Endothelial cell of umbilical vein (primary cell): ENCODE data around the gene SLC1A7. TPM values are rescaled to one million over a fixed set of nuclear protein-coding genes. Genes with fewer than 3 reads are reported as not detected.

Source experiments
- BruUV-seq: library from RNA; stranded (reverse); fragments of 400-500 nt; replicated peaks from 2 replicates; lab custom pipeline; 2021; lab: Mats Ljungman, UMichigan
- CTCF ChIA-PET: fragments of 300-600, 350-600 bp; sonication (Branson Sonifier 250); formaldehyde crosslinking; loops from one replicate; lab custom pipeline; 2021; ENCODE audit warnings: antibody characterized with exemption, inconsistent platforms; lab: Charles Lee
- POLR2A ChIA-PET: fragments of 300-600, 350-600 bp; sonication (Branson Sonifier 250); formaldehyde crosslinking; loops from one replicate; lab custom pipeline; 2021; ENCODE audit warnings: antibody characterized with exemption, inconsistent platforms; lab: Charles Lee
- DNase-seq: peaks from one replicate; pipeline ENCODE4 v3.0.0-alpha.2; 2011; ENCODE audit warnings: low read depth, low spot score
- FAIRE-seq: peaks from 2 replicates; lab custom pipeline; 2011; peaks lifted over from hg19 to GRCh38; lab: Jason Lieb, UNC
- H2AFZ ChIP-seq: 2 replicates; pipeline ENCODE4 v1.6.0; 2012; ENCODE audit warnings: low read depth, low read length, control low read depth, inconsistent platforms
- H3K27ac ChIP-seq: 2 replicates; pipeline ENCODE4 v1.5.1; 2011; ENCODE audit warnings: low read depth, mild to moderate bottlenecking, control low read depth, low read length, moderate library complexity; ENCODE audit not compliant: insufficient read depth
- H3K27me3 ChIP-seq, 2 experiments: 2 replicates each; pipeline versions ENCODE4 v1.6.0 to v1.6.1; 2011; ENCODE audit warnings: low read length in 2 of 2, mixed read lengths in 1 of 2; ENCODE audit not compliant: control insufficient read depth in 2 of 2, insufficient read depth in 2 of 2
- H3K36me3 ChIP-seq, 2 experiments: 2 replicates in 1 of 2; 3 replicates in 1 of 2; pipeline ENCODE4 v1.5.1; 2011; ENCODE audit warnings: low read length in 2 of 2, mild to moderate bottlenecking in 1 of 2, moderate library complexity in 1 of 2; ENCODE audit not compliant: control insufficient read depth in 2 of 2, insufficient read depth in 2 of 2; ENCODE audit errors: extremely low read depth in 1 of 2
- H3K4me1 ChIP-seq: 3 replicates; pipeline ENCODE4 v1.5.1; 2011; ENCODE audit warnings: mild to moderate bottlenecking, low read length; ENCODE audit not compliant: control insufficient read depth, insufficient read depth; ENCODE audit errors: extremely low read depth
- H3K4me2 ChIP-seq: 2 replicates; pipeline ENCODE4 v1.6.1; 2011; ENCODE audit warnings: low read length, control low read depth, mixed read lengths; ENCODE audit not compliant: insufficient read depth
- H3K4me3 ChIP-seq, 3 experiments: fragments of 200-600 bp in 1 of 3; sonication (generic), shearing (Covaris generic) in 1 of 3; replicated peaks in 1 of 3; 2 replicates each; pipeline ENCODE4 v1.5.1; 2011 to 2016; ENCODE audit warnings: control low read depth in 3 of 3, low read length in 3 of 3, mild to moderate bottlenecking in 2 of 3, inconsistent platforms in 1 of 3, low read depth in 1 of 3, moderate library complexity in 1 of 3; ENCODE audit not compliant: insufficient read depth in 1 of 3
- H3K79me2 ChIP-seq: 2 replicates; pipeline ENCODE4 v1.6.0; 2012; ENCODE audit warnings: low read length, inconsistent platforms; ENCODE audit not compliant: control insufficient read depth, insufficient read depth
- H3K9ac ChIP-seq: replicated peaks from 2 replicates; pipeline ENCODE3; 2011; ENCODE audit warnings: low read length, control low read depth; ENCODE audit not compliant: insufficient read depth; ENCODE audit errors: extremely low read depth
- H3K9me1 ChIP-seq: replicated peaks from 3 replicates; pipeline ENCODE4 v1.6.0; 2011; ENCODE audit warnings: mild to moderate bottlenecking, low read length; ENCODE audit not compliant: control insufficient read depth, insufficient read depth; ENCODE audit errors: extremely low read depth
- H3K9me3 ChIP-seq: replicated peaks from 2 replicates; pipeline ENCODE4 v1.5.1; 2012; ENCODE audit warnings: low read length, inconsistent platforms; ENCODE audit not compliant: control insufficient read depth, insufficient read depth
- H4K20me1 ChIP-seq: replicated peaks from 2 replicates; pipeline ENCODE3; 2011; ENCODE audit warnings: mild to moderate bottlenecking, low read length; ENCODE audit not compliant: control insufficient read depth, insufficient read depth; ENCODE audit errors: extremely low read depth
- CTCF ChIP-seq, 2 donors: IDR thresholded peaks; 1 replicate in 1 of 2; 2 replicates in 1 of 2; pipeline ENCODE4 v1.5.1; 2011; ENCODE audit warnings: low read length in 2 of 2, mild to moderate bottlenecking in 2 of 2, moderate library complexity in 2 of 2, control low read depth in 1 of 2, inconsistent platforms in 1 of 2, low read depth in 1 of 2; ENCODE audit not compliant: insufficient read depth in 1 of 2; ENCODE audit errors: extremely low read depth in 1 of 2
- EZH2 ChIP-seq: IDR thresholded peaks from 2 replicates; pipeline ENCODE4 v1.6.1; 2012; ENCODE audit warnings: borderline replicate concordance, low read depth, mild to moderate bottlenecking, moderate library complexity, low read length, inconsistent platforms; ENCODE audit not compliant: severe bottlenecking
- FOS ChIP-seq: IDR thresholded peaks from 2 replicates; pipeline ENCODE4 v1.6.1; 2011; ENCODE audit warnings: mild to moderate bottlenecking, low read length, moderate library complexity, borderline replicate concordance; ENCODE audit not compliant: insufficient read depth
- GATA2 ChIP-seq: IDR thresholded peaks from 2 replicates; pipeline ENCODE4 v1.7.0; 2011; ENCODE audit warnings: low read depth, mild to moderate bottlenecking, moderate library complexity, mixed read lengths, low read length; ENCODE audit not compliant: insufficient read length, insufficient read depth
- dilution Hi-C: fragments of 300-500 bp; cut with MboI; formaldehyde crosslinking; loops from one replicate; pipeline ENCODE4 v1.15.0; 2019; ENCODE audit warnings: low sequenced_read_pairs; ENCODE audit not compliant: extremely low pct_ligation_motif_present
- intact Hi-C: fragments of 100-400 bp; cut with micrococcal nuclease; formaldehyde crosslinking; loops from one replicate; pipeline ENCODE4 v1.10.0; 2022
- polyA plus RNA-seq, 4 experiments: library from polyadenylated mRNA; depleted of rRNA in 3 of 4; stranded (reverse) in 3 of 4; unstranded in 1 of 4; fragments of >200 nt; gene quantifications; 2 replicates each; pipeline versions ENCODE4 v1.2.1 to v1.2.3, GENCODE V29; 2011 to 2012; ENCODE audit warnings: missing spikeins in 1 of 4
- total RNA-seq: library from RNA; stranded (reverse); gene quantifications from 2 replicates; pipeline ENCODE4 v1.2.3, GENCODE V29; 2021

Gene SLC1A7
- total and polyA plus RNA-seq, 2 donors (not counting 3 experiments of a cell fraction or from before 2014, with no cell fraction given): not detected

DNA sequence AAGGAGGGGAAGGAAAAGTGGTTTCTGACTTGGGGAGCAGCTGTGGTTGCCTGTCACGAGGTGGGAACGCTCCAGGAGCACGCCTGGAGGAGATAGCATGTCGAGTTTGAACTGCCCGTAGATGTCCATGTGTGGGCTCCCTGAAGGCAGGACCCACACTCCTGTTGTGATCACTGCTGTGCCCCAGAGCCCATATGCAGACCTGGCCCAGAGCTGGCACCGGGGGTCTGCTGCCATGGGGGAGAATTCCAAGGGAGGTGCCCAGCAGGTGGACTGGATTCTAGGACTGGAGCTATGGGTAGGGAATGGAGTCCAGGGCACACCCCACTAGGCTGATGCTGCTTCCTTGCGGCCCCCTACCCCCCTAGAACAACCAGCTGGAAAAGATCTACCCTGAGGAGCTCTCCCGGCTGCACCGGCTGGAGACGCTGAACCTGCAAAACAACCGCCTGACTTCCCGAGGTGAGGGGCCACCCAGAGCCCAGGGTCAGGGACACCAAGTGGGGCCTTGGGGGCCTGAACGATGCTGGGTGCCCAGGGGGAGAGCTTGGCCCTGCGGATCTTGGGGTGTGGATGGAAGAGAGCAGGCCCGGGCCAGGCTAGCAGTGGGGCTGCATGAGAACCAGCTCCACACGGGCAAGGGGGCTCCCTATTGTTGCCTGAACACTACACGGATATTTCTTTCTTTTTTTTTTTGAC is 71.1 kb downstream of the SLC1A7 start:
- H3K4me2 ChIP-seq: no peak overlapping the region
- no peaks in the 10 kb centered on the region for H3K4me1 ChIP-seq
- no peak for TF ChIP-seq CTCF (IDR thresholded peaks at IDR 0.05; ENCODE audit: extremely low read depth in 1 of 2, insufficient read depth in 1 of 2, low read depth in 1 of 2, low read length in 2 of 2)
- TF ChIP-seq EZH2: no peak
- TF ChIP-seq GATA2: no peak
- no peak for TF ChIP-seq FOS
- POLR2A ChIA-PET: interaction anchor here (0.6 kb wide), 1 partner anchor 345 kb away, joined by 3 read pairs; no protein-coding TSS in a partner anchor
- H3K79me2 ChIP-seq: no peaks in the 10 kb centered on the region
- no TSS peak for BruUV-seq
- no peak overlapping the region for H3K4me3 ChIP-seq
- no peak for DNase-seq
- H3K27ac ChIP-seq: no peak overlapping the region
- no peaks in the 10 kb centered on the region for H3K27me3 ChIP-seq
- no peaks in the 10 kb centered on the region for H4K20me1 ChIP-seq
- no peak overlapping the region for H3K9ac ChIP-seq
- FAIRE-seq: no peak
- H3K36me3 ChIP-seq: no peaks in the 10 kb centered on the region
- dilution Hi-C loops: no loop called here
- CTCF ChIA-PET: interaction anchor here (1.1 to 1.5 kb wide), 3 partner anchors 16 to 111 kb away, joined by 3 to 4 read pairs (median 4); no protein-coding TSS in a partner anchor
- no peaks in the 10 kb centered on the region for H3K9me3 ChIP-seq
- H3K9me1 ChIP-seq: no peaks in the 10 kb centered on the region
- H2AFZ ChIP-seq: no peak overlapping the region
- intact Hi-C loops: no loop called here
